Colon (tissue), 2 donors: Measurements from ENCODE around the gene TMEM242.
"Not testable (repeated sequence)": the region's sequence is repeated elsewhere in the genome, so short reads cannot be mapped to it uniquely, and the experiment has no call there.

Experiments
- FAIRE-seq: peaks from 2 replicates; lab custom pipeline; 2012; peaks lifted over from hg19 to GRCh38; lab: Jason Lieb, UNC
- donor health status: control.
- donor health status: control.

TMEM242 gene

DNA sequence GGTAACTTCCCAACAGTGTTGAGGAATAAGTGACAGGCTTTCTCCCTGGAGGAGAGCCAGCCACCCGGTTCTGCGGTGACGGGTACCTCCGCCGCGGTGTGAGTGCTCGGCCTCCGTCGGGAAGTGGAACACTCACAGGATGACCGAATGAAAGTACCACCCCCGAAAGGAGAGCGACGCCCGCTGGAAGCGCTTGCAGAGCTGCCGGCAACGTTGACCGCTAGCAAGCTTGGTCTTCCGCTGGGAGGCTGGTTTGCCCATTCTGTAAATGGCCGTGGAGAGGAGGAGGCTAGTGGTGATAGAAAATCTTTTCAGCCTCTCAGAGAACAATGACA lies 614 bp upstream of the TMEM242 start:
- FAIRE-seq: no peak

DNA sequence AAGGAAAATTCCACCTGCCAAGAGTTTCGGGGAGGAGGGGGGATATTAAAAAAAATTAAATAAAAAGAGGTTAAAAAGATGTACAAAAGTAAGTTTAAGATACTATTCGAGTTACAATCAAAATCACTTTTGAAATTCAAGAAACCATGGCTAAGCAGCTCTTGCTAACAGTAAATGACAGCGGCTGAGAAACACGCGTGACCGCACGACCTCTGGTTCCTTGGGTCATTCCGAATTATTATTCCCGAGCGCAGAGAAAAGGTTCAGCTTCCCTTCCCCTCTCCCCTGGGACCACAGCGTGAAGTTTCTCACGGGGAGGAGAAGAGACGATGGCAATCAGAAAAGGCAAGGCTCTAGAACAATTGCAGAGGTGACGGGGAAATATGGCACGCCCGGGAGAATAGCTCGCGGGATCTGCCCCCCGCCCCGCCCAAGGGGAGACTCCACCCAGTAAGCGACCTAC lies 496 bp downstream of the TMEM242 start:
- FAIRE-seq: no peak

- FAIRE-seq: no peak
Observed at GRCh38 chr6:157316871-157317814, 6.2 kb downstream of the TMEM242 start.

DNA sequence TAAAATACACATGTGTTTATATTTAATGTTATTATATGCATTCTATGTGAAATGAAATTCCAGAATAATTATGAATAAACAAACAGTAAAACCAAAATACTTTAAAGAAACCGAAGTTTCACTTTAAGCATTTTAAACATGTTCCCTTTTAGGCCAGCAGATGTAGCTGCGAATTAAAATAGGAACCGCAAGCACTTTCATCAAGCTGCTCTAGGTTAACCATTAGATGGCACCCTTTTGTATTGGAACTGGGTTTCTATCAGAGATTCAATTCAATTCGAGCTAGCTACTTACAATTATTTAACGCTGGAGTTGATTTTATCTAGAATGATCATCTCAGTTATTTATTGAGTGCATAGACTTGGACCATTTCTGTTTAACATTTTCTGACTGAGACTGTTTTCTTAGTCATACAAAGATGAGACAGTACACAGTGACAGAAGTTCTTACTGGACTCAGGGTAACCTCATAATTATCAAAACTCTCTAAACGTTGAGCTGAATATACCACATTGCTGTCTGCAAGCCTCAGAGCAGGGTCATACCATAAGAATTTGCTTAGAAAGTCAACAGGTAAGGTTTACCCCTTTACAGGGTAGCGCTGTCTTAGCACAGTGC lies 8.5 kb downstream of the TMEM242 start:
- no peak for FAIRE-seq

DNA sequence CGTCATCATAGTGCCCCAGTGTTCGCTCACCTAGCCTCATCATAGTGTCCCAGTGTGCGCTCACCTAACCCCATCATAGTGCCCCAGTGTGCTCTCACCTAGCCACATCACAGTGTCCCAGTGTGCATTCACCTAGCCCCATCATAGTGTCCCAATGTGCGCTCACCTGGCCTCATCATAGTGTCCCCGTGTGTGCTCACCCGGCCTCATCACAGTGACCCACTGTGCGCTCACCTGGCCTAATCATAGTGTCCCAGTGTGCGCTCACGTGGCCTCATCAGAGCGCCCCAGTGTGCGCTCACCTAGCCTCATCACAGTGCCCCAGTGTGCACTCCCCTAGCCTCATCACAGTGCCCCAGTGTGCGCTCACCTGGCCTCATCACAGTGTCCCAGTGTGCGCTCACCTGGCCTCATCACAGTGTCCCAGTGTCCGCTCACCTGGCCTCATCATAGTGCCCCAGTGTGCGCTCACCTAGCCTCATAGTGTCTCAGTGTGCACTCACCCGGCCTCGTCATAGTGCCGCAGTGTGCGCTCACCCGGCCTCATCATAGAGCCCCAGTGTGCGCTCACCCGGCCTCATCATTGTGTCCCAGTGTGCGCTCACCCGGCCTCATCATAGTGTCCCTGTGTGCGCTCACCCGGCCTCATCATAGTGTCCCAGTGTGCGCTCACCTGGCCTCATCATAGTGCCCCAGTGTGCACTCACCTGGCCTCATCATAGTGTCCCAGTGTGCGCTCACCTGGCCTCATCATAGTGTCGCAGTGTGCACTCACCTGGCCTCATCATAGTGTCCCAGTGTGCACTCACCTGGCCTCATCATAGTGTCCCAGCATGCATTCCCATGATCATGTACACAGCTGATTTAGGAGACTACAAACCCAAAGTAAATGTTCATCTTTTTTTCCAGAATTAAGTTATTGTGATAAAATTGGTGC lies 9.5 kb downstream of the TMEM242 start:
- FAIRE-seq: no peak

DNA sequence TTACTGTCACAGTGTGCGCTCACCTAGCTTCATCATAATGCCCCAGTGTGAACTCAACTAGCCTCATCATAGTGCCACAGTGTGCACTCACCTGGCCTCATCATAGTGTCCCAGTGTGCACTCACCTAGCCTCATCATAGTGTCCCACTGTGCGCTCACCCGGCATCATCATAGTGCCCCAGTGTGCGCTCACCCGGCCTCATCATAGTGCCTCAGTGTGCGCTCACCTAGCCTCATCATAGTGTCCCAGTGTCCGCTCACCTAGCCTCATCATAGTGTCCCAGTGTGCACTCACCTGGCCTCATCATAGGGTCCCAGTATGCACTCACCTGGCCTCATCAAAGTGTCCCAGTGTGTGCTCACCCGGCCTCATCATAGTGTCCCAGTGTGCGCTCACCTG lies 10.6 kb downstream of the TMEM242 start:
- FAIRE-seq: no peak

- FAIRE-seq: not testable (repeated sequence)
Observed at GRCh38 chr6:157310693-157311092, 12.6 kb downstream of the TMEM242 start.

DNA sequence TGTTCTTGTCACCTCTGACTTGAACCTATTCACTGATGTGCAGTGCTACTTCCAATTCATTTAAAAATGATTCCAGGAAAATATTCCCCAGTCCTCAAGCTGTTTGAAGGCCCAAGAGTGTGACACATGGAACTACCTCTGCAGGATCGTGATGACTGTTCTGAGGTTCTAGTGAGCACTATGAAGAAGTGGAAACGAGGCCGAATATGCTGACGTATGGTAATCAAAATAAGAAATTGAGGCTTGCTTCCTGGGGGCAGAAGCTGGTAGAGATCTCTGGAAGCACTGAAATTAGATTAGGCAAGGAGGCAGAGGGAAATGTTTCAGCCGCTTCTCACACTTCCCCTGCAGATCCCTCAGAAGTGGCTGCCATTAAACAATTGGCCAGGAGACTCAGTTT lies 15.7 kb downstream of the TMEM242 start:
- no peak for FAIRE-seq

GRCh38 chr6:157305670-157306653 lies 17.4 kb downstream of the TMEM242 start:
- FAIRE-seq: no peak

GRCh38 chr6:157304899-157305663 lies 18.2 kb downstream of the TMEM242 start:
- FAIRE-seq: no peak

GRCh38 chr6:157302736-157303135 lies 20.6 kb downstream of the TMEM242 start:
- no peak for FAIRE-seq

- FAIRE-seq: no peak
Observed at GRCh38 chr6:157300436-157300835, 22.9 kb downstream of the TMEM242 start.

DNA sequence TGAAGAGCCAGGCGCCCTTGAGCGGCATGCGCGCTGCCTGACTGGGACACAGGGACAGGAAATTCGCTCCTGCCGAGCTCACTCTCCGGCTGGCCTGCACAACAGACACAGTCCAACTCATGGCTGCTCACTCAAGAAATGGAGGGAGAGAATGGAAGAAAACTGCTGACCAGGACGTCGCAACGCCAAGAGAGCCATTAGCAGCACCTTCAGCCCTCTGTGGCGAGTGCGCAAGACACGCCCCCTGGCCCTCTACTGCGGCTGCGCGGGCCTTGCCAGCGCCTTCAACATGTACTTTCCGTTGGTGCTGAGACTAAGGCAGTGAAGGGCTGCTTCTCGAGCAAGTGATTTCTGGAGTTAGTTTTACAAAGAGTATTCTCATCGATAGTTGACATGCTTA lies 23.3 kb downstream of the TMEM242 start:
- no peak for FAIRE-seq

GRCh38 chr6:157298216-157298724 lies 25.0 kb downstream of the TMEM242 start:
- no peak for FAIRE-seq

GRCh38 chr6:157294654-157295053 lies 28.7 kb downstream of the TMEM242 start:
- no peak for FAIRE-seq

GRCh38 chr6:157293780-157294179 lies 29.5 kb downstream of the TMEM242 start:
- FAIRE-seq: no peak

- FAIRE-seq: no peak
Observed at GRCh38 chr6:157292202-157292601, 31.1 kb downstream of the TMEM242 start.

- FAIRE-seq: no peak
Observed at GRCh38 chr6:157291356-157291755, 32.0 kb downstream of the TMEM242 start.

DNA sequence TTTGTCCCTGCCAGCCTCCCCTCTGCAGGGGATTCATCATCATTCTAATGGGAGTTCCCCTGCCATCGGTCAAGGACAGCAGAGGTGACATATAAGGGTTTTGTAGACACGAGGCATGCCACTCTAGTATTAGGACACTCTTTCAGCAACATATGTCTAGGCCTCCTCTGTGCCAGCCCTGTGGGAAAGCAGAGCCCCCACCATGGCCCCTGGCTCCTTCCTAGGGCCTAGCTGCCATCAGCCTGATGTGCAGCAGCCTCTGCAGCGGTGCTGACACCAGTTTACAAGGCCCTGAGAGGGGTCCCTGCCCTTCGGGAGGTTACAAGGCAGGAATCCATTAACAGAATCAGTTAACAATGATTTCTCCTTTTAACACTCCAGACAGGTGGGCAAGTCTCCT lies 32.5 kb downstream of the TMEM242 start:
- FAIRE-seq: no peak

GRCh38 chr6:157289764-157290163 lies 33.6 kb downstream of the TMEM242 start:
- FAIRE-seq: no peak
